Measurements from ENCODE around the gene PROX2.

- no peak for TF ChIP-seq POLR2AphosphoS5 (IDR thresholded peaks at IDR 0.05; ENCODE audit: insufficient read depth in 1 of 2, low read depth in 1 of 2)
- TF ChIP-seq POLR2A (IDR thresholded peaks at IDR 0.05) = no peak
- TF ChIP-seq CTCF (IDR thresholded peaks at IDR 0.05) = no peak
Measured at GRCh38 chr14:74856366-74856765, 19.6 kb downstream of the PROX2 start.
